ENCODE data around the gene SOBP.

DNA sequence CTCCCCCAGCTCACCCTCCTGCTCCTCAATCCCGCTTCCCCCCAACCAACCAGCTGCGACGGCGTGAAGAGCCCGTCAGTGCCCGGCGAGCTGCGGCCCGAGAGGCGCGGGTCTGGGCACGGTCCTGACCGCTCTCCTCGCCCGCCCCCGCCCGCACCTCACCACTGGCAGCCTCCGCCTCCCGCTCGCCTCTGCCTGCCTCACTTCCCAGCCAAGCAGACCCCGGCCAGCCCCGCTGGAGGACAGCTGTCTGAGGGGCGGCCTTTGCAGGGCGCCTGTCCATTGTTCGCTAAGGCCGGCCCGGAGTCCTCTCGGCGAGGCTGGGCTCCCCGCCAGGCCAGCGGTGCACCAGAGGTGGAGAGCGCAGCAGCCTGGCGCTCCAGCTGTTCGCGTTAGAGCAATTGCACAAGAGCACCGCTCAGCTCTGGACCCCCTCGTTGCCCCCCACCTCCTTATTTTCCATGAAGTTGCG is 1.3 kb downstream of the SOBP start:
- TF ChIP-seq, protein P1, sequence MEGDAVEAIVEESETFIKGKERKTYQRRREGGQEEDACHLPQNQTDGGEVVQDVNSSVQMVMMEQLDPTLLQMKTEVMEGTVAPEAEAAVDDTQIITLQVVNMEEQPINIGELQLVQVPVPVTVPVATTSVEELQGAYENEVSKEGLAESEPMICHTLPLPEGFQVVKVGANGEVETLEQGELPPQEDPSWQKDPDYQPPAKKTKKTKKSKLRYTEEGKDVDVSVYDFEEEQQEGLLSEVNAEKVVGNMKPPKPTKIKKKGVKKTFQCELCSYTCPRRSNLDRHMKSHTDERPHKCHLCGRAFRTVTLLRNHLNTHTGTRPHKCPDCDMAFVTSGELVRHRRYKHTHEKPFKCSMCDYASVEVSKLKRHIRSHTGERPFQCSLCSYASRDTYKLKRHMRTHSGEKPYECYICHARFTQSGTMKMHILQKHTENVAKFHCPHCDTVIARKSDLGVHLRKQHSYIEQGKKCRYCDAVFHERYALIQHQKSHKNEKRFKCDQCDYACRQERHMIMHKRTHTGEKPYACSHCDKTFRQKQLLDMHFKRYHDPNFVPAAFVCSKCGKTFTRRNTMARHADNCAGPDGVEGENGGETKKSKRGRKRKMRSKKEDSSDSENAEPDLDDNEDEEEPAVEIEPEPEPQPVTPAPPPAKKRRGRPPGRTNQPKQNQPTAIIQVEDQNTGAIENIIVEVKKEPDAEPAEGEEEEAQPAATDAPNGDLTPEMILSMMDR (IDR thresholded peaks at IDR 0.05; ENCODE audit: borderline replicate concordance, extremely low read depth, low read length, poor library complexity, severe bottlenecking) = no peak
- TF ChIP-seq EZH2 (IDR thresholded peaks at IDR 0.05; ENCODE audit: borderline replicate concordance, low read depth, low read length, severe bottlenecking) = no peak
